Ovary (tissue), 9 donors: ENCODE results near the gene DCLK3. TPM values are rescaled to one million over a fixed set of nuclear protein-coding genes. Genes with fewer than 3 reads are reported as not detected.

Experiments
- DNase-seq, 5 donors: peaks; one replicate each; pipeline ENCODE4 v3.0.0-alpha.2; 2019 to 2020
- H3K27ac ChIP-seq, 2 donors: fragments of 200-600 bp; one replicate each; pipeline versions ENCODE4 v1.5.1 to v1.8.0; 2019 to 2022
- H3K27me3 ChIP-seq: fragments of 200-600 bp; one replicate; pipeline ENCODE4 v1.8.0; 2022
- H3K36me3 ChIP-seq: fragments of 200-600 bp; sonication (generic); one replicate; pipeline ENCODE4 v1.5.1; 2019
- H3K4me1 ChIP-seq: one replicate; pipeline ENCODE4 v1.8.1; 2013; ENCODE audit warnings: mild to moderate bottlenecking, moderate library complexity; ENCODE audit not compliant: insufficient read depth
- H3K4me3 ChIP-seq: fragments of 200-600 bp; sonication (generic); one replicate; pipeline ENCODE4 v1.5.1; 2017
- H3K9me3 ChIP-seq, 2 donors: fragments of 200-600 bp in 1 of 2; sonication (generic) in 1 of 2; one replicate each; pipeline versions ENCODE4 v1.5.1 to v1.8.1; 2013 to 2019; ENCODE audit warnings: mild to moderate bottlenecking in 1 of 2, moderate library complexity in 1 of 2
- EP300 ChIP-seq: sonication (generic); formaldehyde crosslinking; IDR thresholded peaks from one replicate; pipeline ENCODE4 v1.6.1; 2017; ENCODE audit warnings: antibody characterized with exemption
- POLR2A ChIP-seq: fragments of 450-650 bp; IDR thresholded peaks from one replicate; pipeline ENCODE4 v1.6.1; 2017; ENCODE audit warnings: antibody characterized with exemption, mild to moderate bottlenecking, moderate library complexity
- WGBS, 3 donors: extraction: QIAGEN DNeasy Blood & Tissue Kit in 1 of 3; methylation state at CpG; one replicate each; pipeline versions ENCODE4 v1.1.5 to v1.1.7; 2013 to 2017; 5-methylcytosine and 5-hydroxymethylcytosine counted together
- intact Hi-C, 4 donors: fragments of 100-400 bp; cut with DNase I; formaldehyde crosslinking; loops; one replicate each; pipeline versions ENCODE4 v1.11.0 to v1.15.1; 2022 to 2023
- polyA plus RNA-seq, 2 donors: library from polyadenylated mRNA; stranded (reverse); fragments of 200-250 nt in 1 of 2; fragments of 350-450 nt in 1 of 2; fragmentation: Illumina TruSeq in 1 of 2; extraction: RNeasy Lipid Tissue Mini Kit (QIAGEN cat#74804) in 1 of 2; gene quantifications; one replicate each; pipeline ENCODE4 v1.2.3, GENCODE V29; 2013 to 2014
- total RNA-seq, 7 donors: library from RNA; depleted of rRNA in 2 of 7; stranded (reverse); fragments of >200 nt in 2 of 7; fragmentation: NEBNext Ultra II Directional in 3 of 7; extraction: Animal tissue kit (Norgen Biotek cat#: 25700) in 3 of 7; gene quantifications; one replicate each; pipeline versions ENCODE4 v1.1.0 to v1.2.4, GENCODE V29; 2016 to 2023
- TF ChIP-seq, protein P1 (sequence below), 3 donors: fragments of 450-650 bp in 2 of 3; fragments of 200-600 bp in 1 of 3; IDR thresholded peaks; one replicate each; pipeline versions ENCODE4 v1.5.1 to v1.8.0; 2016 to 2022; ENCODE audit warnings: antibody characterized with exemption in 3 of 3, mild to moderate bottlenecking in 1 of 3
- donor health status: DM: no; HTN: no; CAD: no; lungs with moderate emphysema.
- donor health status: DM: no; HTN: no; CAD: no.
- donor health status: Bipolar disorder and iron deficiency.
- donor health status: DM: yes; HTN: yes; CAD: no.
- donor health status: DM: no; HTN: no; CAD: no.
- donor health status: DM: yes; HTN: yes; CAD: no.

The DCLK3 gene
- total and polyA plus RNA-seq, 9 donors = under 0.01 to 0.12 (median 0.05) TPM; not detected in 4

DNA sequence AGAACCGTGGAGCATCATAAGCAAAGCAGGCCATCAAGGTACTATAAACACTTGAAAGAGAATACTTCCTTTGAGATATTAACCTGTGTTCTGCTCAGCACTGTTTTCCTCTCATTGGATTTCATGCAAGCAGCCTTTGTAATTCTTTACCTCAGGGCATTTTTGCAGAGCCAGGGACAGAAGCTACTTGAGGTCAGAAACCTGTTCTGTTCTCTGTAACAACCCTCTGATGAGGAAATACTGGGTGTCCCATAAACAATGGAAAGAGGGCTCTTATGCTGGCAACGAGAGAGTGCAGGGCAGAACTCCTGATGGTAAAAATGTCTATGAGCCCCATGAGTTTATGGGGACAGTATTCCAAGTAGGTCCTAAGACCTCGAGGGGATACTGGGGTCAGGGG, 66.0 kb downstream of the DCLK3 start:
- no peaks in the 10 kb centered on the region for H3K27me3 ChIP-seq
- H3K27ac ChIP-seq = no peak overlapping the region
- H3K4me3 ChIP-seq = no peak overlapping the region
- 73 to 75% (median 74%) methylated on average over 3 of the region's 3 CpGs for WGBS, 3 donors
- H3K36me3 ChIP-seq = no peaks in the 10 kb centered on the region
- H3K4me1 ChIP-seq = no peaks in the 10 kb centered on the region
- no peak for DNase-seq
- H3K9me3 ChIP-seq = no peaks in the 10 kb centered on the region
- TF ChIP-seq, protein P1, sequence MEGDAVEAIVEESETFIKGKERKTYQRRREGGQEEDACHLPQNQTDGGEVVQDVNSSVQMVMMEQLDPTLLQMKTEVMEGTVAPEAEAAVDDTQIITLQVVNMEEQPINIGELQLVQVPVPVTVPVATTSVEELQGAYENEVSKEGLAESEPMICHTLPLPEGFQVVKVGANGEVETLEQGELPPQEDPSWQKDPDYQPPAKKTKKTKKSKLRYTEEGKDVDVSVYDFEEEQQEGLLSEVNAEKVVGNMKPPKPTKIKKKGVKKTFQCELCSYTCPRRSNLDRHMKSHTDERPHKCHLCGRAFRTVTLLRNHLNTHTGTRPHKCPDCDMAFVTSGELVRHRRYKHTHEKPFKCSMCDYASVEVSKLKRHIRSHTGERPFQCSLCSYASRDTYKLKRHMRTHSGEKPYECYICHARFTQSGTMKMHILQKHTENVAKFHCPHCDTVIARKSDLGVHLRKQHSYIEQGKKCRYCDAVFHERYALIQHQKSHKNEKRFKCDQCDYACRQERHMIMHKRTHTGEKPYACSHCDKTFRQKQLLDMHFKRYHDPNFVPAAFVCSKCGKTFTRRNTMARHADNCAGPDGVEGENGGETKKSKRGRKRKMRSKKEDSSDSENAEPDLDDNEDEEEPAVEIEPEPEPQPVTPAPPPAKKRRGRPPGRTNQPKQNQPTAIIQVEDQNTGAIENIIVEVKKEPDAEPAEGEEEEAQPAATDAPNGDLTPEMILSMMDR (IDR thresholded peaks at IDR 0.05) = no peak
- TF ChIP-seq POLR2A (no peak), EP300 (no peak)
- intact Hi-C loops = no loop called here

DNA sequence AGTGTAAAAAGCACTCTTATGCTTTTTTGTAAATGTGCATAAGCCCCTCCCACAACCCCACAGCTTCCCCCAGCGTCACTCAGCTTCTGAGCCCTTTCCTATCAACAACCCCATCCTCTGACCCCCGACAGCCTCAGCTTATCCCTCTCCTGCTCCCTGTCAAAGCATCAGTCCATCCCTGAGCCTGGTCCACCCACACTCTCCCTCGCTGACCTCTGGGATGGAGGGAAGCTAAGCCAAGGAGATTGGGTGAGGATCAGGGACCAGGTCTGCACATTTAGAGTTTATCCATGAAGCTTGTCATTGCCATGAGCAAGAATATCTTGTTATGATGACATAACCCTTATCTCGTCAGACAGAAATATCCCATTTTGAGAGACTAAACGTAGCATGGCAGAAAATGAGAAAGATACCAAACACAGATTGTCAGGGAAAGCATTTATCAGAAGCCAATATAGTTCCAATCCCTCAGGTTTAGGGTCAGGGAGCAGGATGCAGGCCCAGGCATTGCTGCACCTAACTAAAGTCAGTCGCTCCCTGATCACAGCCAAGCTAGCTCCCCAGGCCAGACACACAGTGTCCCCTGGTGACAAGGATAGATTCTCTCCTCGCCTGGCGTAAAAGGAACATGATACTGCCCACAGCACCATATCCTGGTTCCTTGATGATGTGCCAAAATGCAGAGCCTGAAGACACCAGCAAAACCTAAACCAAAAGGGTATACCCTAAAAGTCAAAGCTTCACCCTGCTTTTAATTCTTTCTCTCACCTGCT, 66.9 kb downstream of the DCLK3 start:
- no peaks in the 10 kb centered on the region for H3K9me3 ChIP-seq
- no peak overlapping the region for H3K4me3 ChIP-seq
- H3K4me1 ChIP-seq = no peaks in the 10 kb centered on the region
- 65 to 74% (median 68%) methylated on average over 8 of the region's 8 CpGs for WGBS, 3 donors
- TF ChIP-seq, protein P1 (IDR thresholded peaks at IDR 0.05) = no peak
- no peak for TF ChIP-seq POLR2A
- DNase-seq = no peak
- no peaks in the 10 kb centered on the region for H3K36me3 ChIP-seq
- intact Hi-C loops = no loop called here
- no peak overlapping the region for H3K27ac ChIP-seq
- no peaks in the 10 kb centered on the region for H3K27me3 ChIP-seq

DNA sequence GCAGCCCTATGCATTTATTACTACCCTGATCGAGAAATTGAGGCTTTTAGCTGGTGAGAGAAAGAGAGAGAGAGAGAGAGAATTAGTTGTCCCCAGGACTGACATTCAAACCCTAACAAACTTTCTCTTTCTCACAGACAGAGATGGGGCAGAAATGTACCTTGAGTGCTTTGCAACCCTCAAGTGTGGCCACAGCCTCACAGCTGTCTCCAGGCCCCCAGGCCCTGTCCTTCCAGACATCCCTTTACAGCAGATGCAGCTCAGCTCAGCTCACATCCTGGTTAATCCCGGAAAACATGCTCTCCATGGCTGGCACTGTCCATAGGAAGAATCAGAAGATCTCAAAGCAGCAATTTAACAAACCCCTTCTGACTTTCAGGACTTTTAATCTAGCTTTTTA, 67.6 kb downstream of the DCLK3 start:
- no peak overlapping the region for H3K4me3 ChIP-seq
- 66 to 76% (median 71%) methylated on average over 2 of the region's 2 CpGs for WGBS, 3 donors
- H3K27ac ChIP-seq = no peak overlapping the region
- DNase-seq = no peak
- no peaks in the 10 kb centered on the region for H3K9me3 ChIP-seq
- intact Hi-C loops = no loop called here
- H3K4me1 ChIP-seq = no peaks in the 10 kb centered on the region
- no peaks in the 10 kb centered on the region for H3K27me3 ChIP-seq
- TF ChIP-seq, protein P1 (IDR thresholded peaks at IDR 0.05) = no peak
- TF ChIP-seq POLR2A (no peak), EP300 (no peak)
- no peaks in the 10 kb centered on the region for H3K36me3 ChIP-seq

DNA sequence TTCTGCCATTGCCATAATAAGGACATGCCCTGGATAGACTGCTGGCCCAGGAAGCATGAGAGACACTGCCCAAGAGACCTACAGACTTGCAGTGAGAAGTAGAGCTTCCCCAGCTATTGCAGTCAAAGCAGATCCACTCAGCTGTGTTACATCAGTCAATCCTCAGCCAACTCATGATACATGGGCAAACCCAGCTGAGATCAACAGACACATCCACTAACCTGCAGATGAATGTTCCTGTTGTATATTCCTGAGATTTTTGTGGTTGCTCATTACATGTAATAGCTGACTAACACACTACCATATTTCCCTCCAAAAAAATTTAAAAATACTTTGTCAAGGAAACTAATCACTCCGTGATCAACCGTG, 68.6 kb downstream of the DCLK3 start:
- intact Hi-C loops = no loop called here
- Histone ChIP-seq H3K27me3 (no peaks in the 10 kb centered on the region), H3K27ac (no peak overlapping the region), H3K4me3 (no peak overlapping the region), H3K9me3 (no peaks in the 10 kb centered on the region), H3K4me1 (no peaks in the 10 kb centered on the region), H3K36me3 (no peaks in the 10 kb centered on the region)
- TF ChIP-seq, protein P1 (IDR thresholded peaks at IDR 0.05) = no peak
- TF ChIP-seq POLR2A (no peak), EP300 (no peak)
- no peak for DNase-seq
- WGBS, 3 donors = 68 to 85% (median 84%) methylated on average over 2 of the region's 2 CpGs
